H1 (cell line): ENCODE results near the gene DOCK3.

Experiments
- CEBPB ChIP-seq: IDR thresholded peaks from 2 replicates; pipeline ENCODE4 v1.6.1; 2012; ENCODE audit warnings: low read depth, low read length
- CREB1 ChIP-seq: IDR thresholded peaks from 2 replicates; pipeline ENCODE4 v1.6.1; 2012; ENCODE audit warnings: inconsistent platforms
- EP300 ChIP-seq, 2 experiments: IDR thresholded peaks; 1 replicate in 1 of 2; 2 replicates in 1 of 2; pipeline ENCODE4 v1.6.1; 2011 to 2012; ENCODE audit warnings: low read depth in 2 of 2, low read length in 2 of 2, mild to moderate bottlenecking in 2 of 2, borderline replicate concordance in 1 of 2, inconsistent platforms in 1 of 2, moderate library complexity in 1 of 2
- EZH2 ChIP-seq: fragments of 200-600 bp; sonication (generic); IDR thresholded peaks from 2 replicates; pipeline ENCODE4 v1.7.1; 2012; ENCODE audit warnings: low read depth, mild to moderate bottlenecking, moderate library complexity, low read length, inconsistent platforms; ENCODE audit not compliant: severe bottlenecking
- HDAC2 ChIP-seq, 2 experiments: fragments of 300-600 bp in 1 of 2; sonication (generic) in 1 of 2; IDR thresholded peaks; 2 replicates each; pipeline ENCODE4 v1.6.1; 2011 to 2012; ENCODE audit warnings: low read depth in 2 of 2, low read length in 2 of 2, mild to moderate bottlenecking in 2 of 2, moderate library complexity in 2 of 2, borderline replicate concordance in 1 of 2, inconsistent platforms in 1 of 2
- MAFK ChIP-seq: IDR thresholded peaks from 2 replicates; pipeline ENCODE4 v1.6.1; 2012; ENCODE audit warnings: low read depth, mild to moderate bottlenecking, improper control_type of control experiment, low read length
- POLR2A ChIP-seq, 2 experiments: IDR thresholded peaks; 1 replicate in 1 of 2; 2 replicates in 1 of 2; pipeline ENCODE4 v1.6.1; 2011; ENCODE audit warnings: low read depth in 2 of 2, low read length in 2 of 2, mild to moderate bottlenecking in 2 of 2; ENCODE audit errors: control extremely low read depth in 1 of 2
- POLR2AphosphoS5 ChIP-seq: IDR thresholded peaks from 2 replicates; pipeline ENCODE4 v1.6.1; 2011; ENCODE audit warnings: low read depth, low read length
- SIRT6 ChIP-seq: IDR thresholded peaks from one replicate; pipeline ENCODE4 v1.7.1; 2012; ENCODE audit warnings: low read length, inconsistent platforms
- USF2 ChIP-seq: IDR thresholded peaks from 2 replicates; pipeline ENCODE4 v1.6.1; 2011; ENCODE audit warnings: low read length, improper control_type of control experiment
- TF ChIP-seq, protein P1 (sequence below), 3 experiments: IDR thresholded peaks; 1 replicate in 2 of 3; 2 replicates in 1 of 3; pipeline versions ENCODE4 v1.5.1 to v1.6.1; 2011; ENCODE audit warnings: low read length in 3 of 3, mild to moderate bottlenecking in 3 of 3, inconsistent platforms in 2 of 3, low read depth in 1 of 3, moderate library complexity in 1 of 3; ENCODE audit not compliant: insufficient read depth in 1 of 3; ENCODE audit errors: control extremely low read depth in 1 of 3
- TF ChIP-seq, protein P2 (sequence below): IDR thresholded peaks from 2 replicates; pipeline ENCODE4 v1.6.1; 2012; ENCODE audit warnings: inconsistent platforms

- TF ChIP-seq HDAC2 (IDR thresholded peaks at IDR 0.05; ENCODE audit: borderline replicate concordance in 1 of 2, low read depth in 2 of 2, low read length in 2 of 2) (no peak), POLR2A (IDR thresholded peaks at IDR 0.05; ENCODE audit: control extremely low read depth in 1 of 2, low read depth in 2 of 2, low read length in 2 of 2) (no peak), MAFK (no peak), CEBPB (no peak), USF2 (no peak), POLR2AphosphoS5 (no peak), SIRT6 (no peak), EP300 (IDR thresholded peaks at IDR 0.05; ENCODE audit: borderline replicate concordance in 1 of 2, low read depth in 2 of 2, low read length in 2 of 2) (no peak), CREB1 (no peak), EZH2 (no peak)
- TF ChIP-seq, protein P1, sequence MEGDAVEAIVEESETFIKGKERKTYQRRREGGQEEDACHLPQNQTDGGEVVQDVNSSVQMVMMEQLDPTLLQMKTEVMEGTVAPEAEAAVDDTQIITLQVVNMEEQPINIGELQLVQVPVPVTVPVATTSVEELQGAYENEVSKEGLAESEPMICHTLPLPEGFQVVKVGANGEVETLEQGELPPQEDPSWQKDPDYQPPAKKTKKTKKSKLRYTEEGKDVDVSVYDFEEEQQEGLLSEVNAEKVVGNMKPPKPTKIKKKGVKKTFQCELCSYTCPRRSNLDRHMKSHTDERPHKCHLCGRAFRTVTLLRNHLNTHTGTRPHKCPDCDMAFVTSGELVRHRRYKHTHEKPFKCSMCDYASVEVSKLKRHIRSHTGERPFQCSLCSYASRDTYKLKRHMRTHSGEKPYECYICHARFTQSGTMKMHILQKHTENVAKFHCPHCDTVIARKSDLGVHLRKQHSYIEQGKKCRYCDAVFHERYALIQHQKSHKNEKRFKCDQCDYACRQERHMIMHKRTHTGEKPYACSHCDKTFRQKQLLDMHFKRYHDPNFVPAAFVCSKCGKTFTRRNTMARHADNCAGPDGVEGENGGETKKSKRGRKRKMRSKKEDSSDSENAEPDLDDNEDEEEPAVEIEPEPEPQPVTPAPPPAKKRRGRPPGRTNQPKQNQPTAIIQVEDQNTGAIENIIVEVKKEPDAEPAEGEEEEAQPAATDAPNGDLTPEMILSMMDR (IDR thresholded peaks at IDR 0.05; ENCODE audit: control extremely low read depth in 1 of 3, insufficient read depth in 1 of 3, low read depth in 1 of 3, low read length in 3 of 3) = peak in 2 of 3 experiments; percentile 74 to 79; a peak in 3 of 4 replicates
- TF ChIP-seq, protein P2, sequence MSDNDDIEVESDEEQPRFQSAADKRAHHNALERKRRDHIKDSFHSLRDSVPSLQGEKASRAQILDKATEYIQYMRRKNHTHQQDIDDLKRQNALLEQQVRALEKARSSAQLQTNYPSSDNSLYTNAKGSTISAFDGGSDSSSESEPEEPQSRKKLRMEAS = no peak
Observed at GRCh38 chr3:51371943-51372557, 697.3 kb downstream of the DOCK3 start.
